HEK293 (cell line): ENCODE data around the gene EXD2.

Experiments used
- CTCF ChIA-PET: fragments of 350-600 bp; formaldehyde crosslinking; extraction: SDS; loops from one replicate; lab custom pipeline; 2021; ENCODE audit warnings: antibody characterized with exemption; lab: Yijun Ruan, JAX
- POLR2A ChIA-PET: fragments of 300-600 bp; formaldehyde crosslinking; extraction: SDS; loops from one replicate; lab custom pipeline; 2020; ENCODE audit warnings: antibody characterized with exemption, inconsistent platforms; lab: Yijun Ruan, JAX
- H3K27ac ChIP-seq: fragments of 200-500 bp; sonication (Bioruptor generic); 2 replicates; pipeline ENCODE4 v1.5.1; 2014; ENCODE audit warnings: low read depth, low read length, control low read depth, inconsistent platforms; ENCODE audit errors: extremely low read depth
- H3K36me3 ChIP-seq, 2 experiments: fragments of 200-500 bp in 1 of 2; sonication (Bioruptor generic) in 1 of 2; 1 replicate in 1 of 2; 2 replicates in 1 of 2; pipeline ENCODE4 v1.5.1; 2014 to 2017; ENCODE audit warnings: inconsistent platforms in 2 of 2, low read length in 2 of 2; ENCODE audit not compliant: control insufficient read depth in 2 of 2, insufficient read depth in 1 of 2
- H3K4me1 ChIP-seq: fragments of 200-500 bp; sonication (Bioruptor generic); 2 replicates; pipeline ENCODE4 v1.5.1; 2014; ENCODE audit warnings: mild to moderate bottlenecking, low read length, inconsistent platforms; ENCODE audit not compliant: control insufficient read depth, insufficient read depth
- H3K4me3 ChIP-seq: 2 replicates; pipeline ENCODE4 v1.5.1; 2011; ENCODE audit warnings: low read depth, mild to moderate bottlenecking, control low read depth, low read length, moderate library complexity
- H3K9me3 ChIP-seq: fragments of 200-500 bp; sonication (Bioruptor generic); 2 replicates; pipeline ENCODE4 v1.5.1; 2014; ENCODE audit warnings: low read depth, low read length, inconsistent platforms; ENCODE audit not compliant: control insufficient read depth, insufficient read depth
- KLF8 ChIP-seq: fragments of 450-650 bp; formaldehyde crosslinking; IDR thresholded peaks from 2 replicates; pipeline ENCODE4 v1.5.1; 2016; ENCODE audit warnings: missing biosample characterization, missing genetic modification characterization
- MYNN ChIP-seq: fragments of 450-650 bp; formaldehyde crosslinking; IDR thresholded peaks from 2 replicates; pipeline ENCODE4 v1.5.1; 2016; ENCODE audit warnings: missing biosample characterization, missing genetic modification characterization, borderline replicate concordance
- ZFP37 ChIP-seq: fragments of 450-650 bp; formaldehyde crosslinking; IDR thresholded peaks from 2 replicates; pipeline ENCODE4 v1.5.1; 2016; ENCODE audit warnings: missing biosample characterization, missing genetic modification characterization
- ZNF10 ChIP-seq: fragments of 450-650 bp; formaldehyde crosslinking; IDR thresholded peaks from 2 replicates; pipeline ENCODE4 v1.5.1; 2017; ENCODE audit warnings: missing biosample characterization, missing genetic modification characterization
- ZNF239 ChIP-seq: fragments of 450-650 bp; formaldehyde crosslinking; IDR thresholded peaks from 2 replicates; pipeline ENCODE4 v1.5.1; 2016; ENCODE audit warnings: missing biosample characterization, missing genetic modification characterization
- ZNF354C ChIP-seq: fragments of 450-650 bp; formaldehyde crosslinking; IDR thresholded peaks from 2 replicates; pipeline ENCODE4 v1.5.1; 2016; ENCODE audit warnings: missing biosample characterization, missing genetic modification characterization, low read depth, borderline replicate concordance
- ZNF610 ChIP-seq: fragments of 450-650 bp; formaldehyde crosslinking; IDR thresholded peaks from 2 replicates; pipeline ENCODE4 v1.5.1; 2016; ENCODE audit warnings: missing biosample characterization, missing genetic modification characterization, borderline replicate concordance
- ZNF837 ChIP-seq: fragments of 450-650 bp; formaldehyde crosslinking; IDR thresholded peaks from 2 replicates; pipeline ENCODE4 v1.5.1; 2016; ENCODE audit warnings: missing biosample characterization, missing genetic modification characterization
- ZSCAN16 ChIP-seq: fragments of 450-650 bp; formaldehyde crosslinking; IDR thresholded peaks from 2 replicates; pipeline ENCODE4 v1.5.1; 2016; ENCODE audit warnings: missing biosample characterization, missing genetic modification characterization
- ZSCAN23 ChIP-seq: fragments of 450-650 bp; formaldehyde crosslinking; IDR thresholded peaks from 2 replicates; pipeline ENCODE4 v1.5.1; 2016; ENCODE audit warnings: missing biosample characterization, missing genetic modification characterization
- TF ChIP-seq, protein P1 (sequence below): fragments of 450-650 bp; formaldehyde crosslinking; IDR thresholded peaks from 2 replicates; pipeline ENCODE4 v1.5.1; 2016; ENCODE audit warnings: missing biosample characterization, missing genetic modification characterization
- TF ChIP-seq, protein P2 (sequence below): fragments of 450-650 bp; formaldehyde crosslinking; IDR thresholded peaks from 2 replicates; pipeline ENCODE4 v1.5.1; 2016; ENCODE audit warnings: missing biosample characterization, missing genetic modification characterization
- TF ChIP-seq, protein P3 (sequence below): fragments of 450-650 bp; formaldehyde crosslinking; IDR thresholded peaks from 2 replicates; pipeline ENCODE4 v1.5.1; 2016; ENCODE audit warnings: missing biosample characterization, missing genetic modification characterization
- TF ChIP-seq, protein P4 (sequence below): fragments of 450-650 bp; formaldehyde crosslinking; IDR thresholded peaks from 2 replicates; pipeline ENCODE4 v1.5.1; 2016; ENCODE audit warnings: missing biosample characterization, missing genetic modification characterization
- TF ChIP-seq, protein P5 (sequence below): fragments of 450-650 bp; formaldehyde crosslinking; IDR thresholded peaks from 2 replicates; pipeline ENCODE4 v1.5.1; 2016; ENCODE audit warnings: missing biosample characterization, missing genetic modification characterization
- TF ChIP-seq, protein P6 (sequence below): fragments of 450-650 bp; formaldehyde crosslinking; IDR thresholded peaks from 2 replicates; pipeline ENCODE4 v1.5.1; 2017; ENCODE audit warnings: missing biosample characterization, missing genetic modification characterization
- TF ChIP-seq, protein P7 (sequence below): fragments of 450-650 bp; IDR thresholded peaks from 2 replicates; pipeline ENCODE4 v1.5.1; 2018; ENCODE audit warnings: missing biosample characterization, mild to moderate bottlenecking, missing genetic modification characterization

EXD2 gene

DNA sequence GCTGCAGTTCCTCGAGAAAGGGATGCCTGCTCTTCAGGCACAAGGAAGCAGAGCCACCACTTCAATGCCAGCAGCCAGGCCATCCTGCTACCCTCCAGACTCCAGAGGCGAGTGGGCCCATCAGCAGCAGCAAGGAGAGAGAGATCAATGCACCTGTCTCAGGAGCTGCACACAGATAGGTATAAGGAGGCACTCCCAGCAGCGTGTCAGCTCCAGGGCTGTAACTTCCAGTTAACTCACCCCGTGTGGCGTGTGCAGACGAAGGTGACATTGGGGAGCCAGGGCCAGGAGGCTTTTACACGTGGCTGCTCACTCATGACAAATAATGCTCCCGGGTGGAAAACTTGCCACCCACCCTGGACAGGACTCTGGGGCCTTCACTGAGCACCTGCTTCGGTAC is 92.9 kb downstream of the EXD2 start (continued):
- TF ChIP-seq, protein P1, sequence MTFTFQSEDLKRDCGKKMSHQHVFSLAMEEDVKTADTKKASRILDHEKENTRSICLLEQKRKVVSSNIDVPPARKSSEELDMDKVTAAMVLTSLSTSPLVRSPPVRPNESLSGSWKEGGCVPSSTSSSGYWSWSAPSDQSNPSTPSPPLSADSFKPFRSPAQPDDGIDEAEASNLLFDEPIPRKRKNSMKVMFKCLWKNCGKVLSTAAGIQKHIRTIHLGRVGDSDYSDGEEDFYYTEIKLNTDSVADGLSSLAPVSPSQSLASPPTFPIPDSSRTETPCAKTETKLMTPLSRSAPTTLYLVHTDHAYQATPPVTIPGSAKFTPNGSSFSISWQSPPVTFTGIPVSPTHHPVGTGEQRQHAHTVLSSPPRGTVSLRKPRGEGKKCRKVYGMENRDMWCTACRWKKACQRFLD (tag by site-specific recombination) = no peak
- TF ChIP-seq, protein P2, sequence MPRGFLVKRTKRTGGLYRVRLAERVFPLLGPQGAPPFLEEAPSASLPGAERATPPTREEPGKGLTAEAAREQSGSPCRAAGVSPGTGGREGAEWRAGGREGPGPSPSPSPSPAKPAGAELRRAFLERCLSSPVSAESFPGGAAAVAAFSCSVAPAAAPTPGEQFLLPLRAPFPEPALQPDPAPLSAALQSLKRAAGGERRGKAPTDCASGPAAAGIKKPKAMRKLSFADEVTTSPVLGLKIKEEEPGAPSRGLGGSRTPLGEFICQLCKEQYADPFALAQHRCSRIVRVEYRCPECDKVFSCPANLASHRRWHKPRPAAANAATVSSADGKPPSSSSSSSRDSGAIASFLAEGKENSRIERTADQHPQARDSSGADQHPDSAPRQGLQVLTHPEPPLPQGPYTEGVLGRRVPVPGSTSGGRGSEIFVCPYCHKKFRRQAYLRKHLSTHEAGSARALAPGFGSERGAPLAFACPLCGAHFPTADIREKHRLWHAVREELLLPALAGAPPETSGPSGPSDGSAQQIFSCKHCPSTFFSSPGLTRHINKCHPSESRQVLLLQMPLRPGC (tag by site-specific recombination) = no peak
- TF ChIP-seq, protein P3, sequence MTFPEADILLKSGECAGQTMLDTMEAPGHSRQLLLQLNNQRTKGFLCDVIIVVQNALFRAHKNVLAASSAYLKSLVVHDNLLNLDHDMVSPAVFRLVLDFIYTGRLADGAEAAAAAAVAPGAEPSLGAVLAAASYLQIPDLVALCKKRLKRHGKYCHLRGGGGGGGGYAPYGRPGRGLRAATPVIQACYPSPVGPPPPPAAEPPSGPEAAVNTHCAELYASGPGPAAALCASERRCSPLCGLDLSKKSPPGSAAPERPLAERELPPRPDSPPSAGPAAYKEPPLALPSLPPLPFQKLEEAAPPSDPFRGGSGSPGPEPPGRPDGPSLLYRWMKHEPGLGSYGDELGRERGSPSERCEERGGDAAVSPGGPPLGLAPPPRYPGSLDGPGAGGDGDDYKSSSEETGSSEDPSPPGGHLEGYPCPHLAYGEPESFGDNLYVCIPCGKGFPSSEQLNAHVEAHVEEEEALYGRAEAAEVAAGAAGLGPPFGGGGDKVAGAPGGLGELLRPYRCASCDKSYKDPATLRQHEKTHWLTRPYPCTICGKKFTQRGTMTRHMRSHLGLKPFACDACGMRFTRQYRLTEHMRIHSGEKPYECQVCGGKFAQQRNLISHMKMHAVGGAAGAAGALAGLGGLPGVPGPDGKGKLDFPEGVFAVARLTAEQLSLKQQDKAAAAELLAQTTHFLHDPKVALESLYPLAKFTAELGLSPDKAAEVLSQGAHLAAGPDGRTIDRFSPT (tag by site-specific recombination) = no peak
- TF ChIP-seq, protein P4, sequence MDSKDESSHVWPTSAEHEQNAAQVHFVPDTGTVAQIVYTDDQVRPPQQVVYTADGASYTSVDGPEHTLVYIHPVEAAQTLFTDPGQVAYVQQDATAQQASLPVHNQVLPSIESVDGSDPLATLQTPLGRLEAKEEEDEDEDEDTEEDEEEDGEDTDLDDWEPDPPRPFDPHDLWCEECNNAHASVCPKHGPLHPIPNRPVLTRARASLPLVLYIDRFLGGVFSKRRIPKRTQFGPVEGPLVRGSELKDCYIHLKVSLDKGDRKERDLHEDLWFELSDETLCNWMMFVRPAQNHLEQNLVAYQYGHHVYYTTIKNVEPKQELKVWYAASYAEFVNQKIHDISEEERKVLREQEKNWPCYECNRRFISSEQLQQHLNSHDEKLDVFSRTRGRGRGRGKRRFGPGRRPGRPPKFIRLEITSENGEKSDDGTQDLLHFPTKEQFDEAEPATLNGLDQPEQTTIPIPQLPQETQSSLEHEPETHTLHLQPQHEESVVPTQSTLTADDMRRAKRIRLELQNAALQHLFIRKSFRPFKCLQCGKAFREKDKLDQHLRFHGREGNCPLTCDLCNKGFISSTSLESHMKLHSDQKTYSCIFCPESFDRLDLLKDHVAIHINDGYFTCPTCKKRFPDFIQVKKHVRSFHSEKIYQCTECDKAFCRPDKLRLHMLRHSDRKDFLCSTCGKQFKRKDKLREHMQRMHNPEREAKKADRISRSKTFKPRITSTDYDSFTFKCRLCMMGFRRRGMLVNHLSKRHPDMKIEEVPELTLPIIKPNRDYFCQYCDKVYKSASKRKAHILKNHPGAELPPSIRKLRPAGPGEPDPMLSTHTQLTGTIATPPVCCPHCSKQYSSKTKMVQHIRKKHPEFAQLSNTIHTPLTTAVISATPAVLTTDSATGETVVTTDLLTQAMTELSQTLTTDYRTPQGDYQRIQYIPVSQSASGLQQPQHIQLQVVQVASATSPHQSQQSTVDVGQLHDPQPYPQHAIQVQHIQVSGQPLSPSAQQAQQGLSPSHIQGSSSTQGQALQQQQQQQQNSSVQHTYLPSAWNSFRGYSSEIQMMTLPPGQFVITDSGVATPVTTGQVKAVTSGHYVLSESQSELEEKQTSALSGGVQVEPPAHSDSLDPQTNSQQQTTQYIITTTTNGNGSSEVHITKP (tag by site-specific recombination) = no peak
- TF ChIP-seq ZSCAN23 = no peak
- no peak for TF ChIP-seq ZNF837
- TF ChIP-seq, protein P5, sequence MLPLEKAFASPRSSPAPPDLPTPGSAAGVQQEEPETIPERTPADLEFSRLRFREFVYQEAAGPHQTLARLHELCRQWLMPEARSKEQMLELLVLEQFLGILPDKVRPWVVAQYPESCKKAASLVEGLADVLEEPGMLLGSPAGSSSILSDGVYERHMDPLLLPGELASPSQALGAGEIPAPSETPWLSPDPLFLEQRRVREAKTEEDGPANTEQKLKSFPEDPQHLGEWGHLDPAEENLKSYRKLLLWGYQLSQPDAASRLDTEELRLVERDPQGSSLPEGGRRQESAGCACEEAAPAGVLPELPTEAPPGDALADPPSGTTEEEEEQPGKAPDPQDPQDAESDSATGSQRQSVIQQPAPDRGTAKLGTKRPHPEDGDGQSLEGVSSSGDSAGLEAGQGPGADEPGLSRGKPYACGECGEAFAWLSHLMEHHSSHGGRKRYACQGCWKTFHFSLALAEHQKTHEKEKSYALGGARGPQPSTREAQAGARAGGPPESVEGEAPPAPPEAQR (tag by site-specific recombination) = no peak
- TF ChIP-seq ZSCAN16 (tag by site-specific recombination) = no peak
- TF ChIP-seq, protein P6, sequence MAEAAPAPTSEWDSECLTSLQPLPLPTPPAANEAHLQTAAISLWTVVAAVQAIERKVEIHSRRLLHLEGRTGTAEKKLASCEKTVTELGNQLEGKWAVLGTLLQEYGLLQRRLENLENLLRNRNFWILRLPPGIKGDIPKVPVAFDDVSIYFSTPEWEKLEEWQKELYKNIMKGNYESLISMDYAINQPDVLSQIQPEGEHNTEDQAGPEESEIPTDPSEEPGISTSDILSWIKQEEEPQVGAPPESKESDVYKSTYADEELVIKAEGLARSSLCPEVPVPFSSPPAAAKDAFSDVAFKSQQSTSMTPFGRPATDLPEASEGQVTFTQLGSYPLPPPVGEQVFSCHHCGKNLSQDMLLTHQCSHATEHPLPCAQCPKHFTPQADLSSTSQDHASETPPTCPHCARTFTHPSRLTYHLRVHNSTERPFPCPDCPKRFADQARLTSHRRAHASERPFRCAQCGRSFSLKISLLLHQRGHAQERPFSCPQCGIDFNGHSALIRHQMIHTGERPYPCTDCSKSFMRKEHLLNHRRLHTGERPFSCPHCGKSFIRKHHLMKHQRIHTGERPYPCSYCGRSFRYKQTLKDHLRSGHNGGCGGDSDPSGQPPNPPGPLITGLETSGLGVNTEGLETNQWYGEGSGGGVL (tag by site-specific recombination) = no peak

DNA sequence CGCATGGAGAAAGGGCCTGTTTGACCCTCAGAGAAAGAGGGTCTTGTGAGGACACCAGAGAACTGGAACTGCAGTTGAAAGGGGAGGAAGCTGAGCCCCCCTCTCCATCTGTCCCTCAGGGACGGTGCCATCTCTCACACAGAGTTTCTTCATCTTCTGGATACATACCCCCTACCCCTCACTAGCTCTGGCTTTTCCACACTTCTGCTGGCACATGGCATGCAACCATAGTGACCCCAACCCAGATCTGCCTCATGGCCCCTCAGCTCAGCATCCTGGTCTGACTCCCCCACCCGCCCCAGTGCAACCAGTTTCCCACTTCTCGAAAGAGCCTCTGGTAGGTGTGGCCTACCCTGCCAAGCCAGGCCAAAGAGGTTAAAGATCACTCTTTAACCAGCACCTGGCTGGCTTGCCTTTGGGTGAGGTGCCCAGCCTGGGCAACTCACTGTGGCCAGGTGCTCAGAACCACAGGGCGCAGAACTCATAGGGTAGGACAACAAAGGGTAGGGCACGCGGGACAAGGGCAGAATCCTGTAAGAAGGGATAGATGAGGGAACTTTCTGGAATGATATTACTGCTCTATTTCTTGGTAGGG is 94.5 kb downstream of the EXD2 start:
- H3K4me1 ChIP-seq = no peaks in the 10 kb centered on the region
- no peaks in the 10 kb centered on the region for H3K36me3 ChIP-seq
- no peak overlapping the region for H3K4me3 ChIP-seq
- POLR2A ChIA-PET = no interaction called here
- TF ChIP-seq ZNF610 (tag by site-specific recombination) (no peak), ZNF354C (tag by site-specific recombination) (no peak), ZNF10 (tag by site-specific recombination) (no peak), ZFP37 (tag by site-specific recombination) (no peak), KLF8 (no peak), MYNN (tag by site-specific recombination) (no peak), ZNF239 (tag by site-specific recombination) (no peak)
- TF ChIP-seq, protein P4 (tag by site-specific recombination) = no peak
- TF ChIP-seq, protein P7, sequence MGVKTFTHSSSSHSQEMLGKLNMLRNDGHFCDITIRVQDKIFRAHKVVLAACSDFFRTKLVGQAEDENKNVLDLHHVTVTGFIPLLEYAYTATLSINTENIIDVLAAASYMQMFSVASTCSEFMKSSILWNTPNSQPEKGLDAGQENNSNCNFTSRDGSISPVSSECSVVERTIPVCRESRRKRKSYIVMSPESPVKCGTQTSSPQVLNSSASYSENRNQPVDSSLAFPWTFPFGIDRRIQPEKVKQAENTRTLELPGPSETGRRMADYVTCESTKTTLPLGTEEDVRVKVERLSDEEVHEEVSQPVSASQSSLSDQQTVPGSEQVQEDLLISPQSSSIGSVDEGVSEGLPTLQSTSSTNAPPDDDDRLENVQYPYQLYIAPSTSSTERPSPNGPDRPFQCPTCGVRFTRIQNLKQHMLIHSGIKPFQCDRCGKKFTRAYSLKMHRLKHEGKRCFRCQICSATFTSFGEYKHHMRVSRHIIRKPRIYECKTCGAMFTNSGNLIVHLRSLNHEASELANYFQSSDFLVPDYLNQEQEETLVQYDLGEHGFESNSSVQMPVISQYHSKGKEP (tag by site-specific recombination) = no peak
- no peak overlapping the region for H3K27ac ChIP-seq
- no peaks in the 10 kb centered on the region for H3K9me3 ChIP-seq
- CTCF ChIA-PET = interaction anchor here (0.7 kb wide), 1 partner anchor 121 kb away, joined by 3 read pairs; no protein-coding TSS in a partner anchor
